Measurements from ENCODE around the gene FAM20C. TPM values are rescaled to one million over a fixed set of nuclear protein-coding genes. Genes with fewer than 3 reads are reported as not detected.

The FAM20C gene
- total and polyA plus RNA-seq, 7 experiments from 2014 or later, result 0.22 to 27.0 (median 4.6) TPM; not detected in 2

DNA sequence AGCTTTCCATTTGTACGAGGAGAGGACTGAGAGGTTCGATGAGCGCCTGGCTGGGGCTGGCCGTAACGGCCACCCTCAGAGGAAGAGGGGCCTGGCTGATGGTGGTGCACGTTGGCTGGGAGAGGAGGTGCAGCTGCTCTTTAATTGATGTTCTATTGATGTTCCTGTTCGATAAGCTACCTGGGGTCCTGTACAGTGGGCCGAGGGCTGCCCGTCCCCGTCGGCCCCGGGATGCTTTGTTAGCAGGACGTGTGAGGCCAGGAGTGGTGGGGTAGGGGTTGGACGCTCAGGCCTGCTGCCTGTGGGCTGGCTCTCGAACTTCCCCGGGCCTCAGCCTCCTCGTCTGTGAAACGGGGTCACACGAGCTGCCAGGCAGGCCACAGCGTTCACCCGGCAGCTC, 25.4 kb downstream of the FAM20C start:
- Mint-ChIP-seq H3K27ac (peak overlapping the region in 1 of 9 donors; percentile 66), H3K4me1 (peaks cover 0 to 3% (median 0%) of the 10 kb centered on the region in 7 donors), H3K27me3 (peaks cover 0 to 3% (median 0%) of the 10 kb centered on the region in 5 donors), H3K36me3 (no peaks in the 10 kb centered on the region), H3K4me3 (no peak overlapping the region), H3K9me3 (no peaks in the 10 kb centered on the region)
- Histone ChIP-seq H3K36me3 (ENCODE audit: control insufficient read depth in 2 of 3, insufficient read depth in 3 of 3, low read length in 3 of 3) (no peaks in the 10 kb centered on the region), H3K4me1 (ENCODE audit: control insufficient read depth in 2 of 2, insufficient read depth in 2 of 2, low read length in 2 of 2) (no peaks in the 10 kb centered on the region), H3K27ac (ENCODE audit: low read depth, low read length) (no peak overlapping the region), H3K9me3 (ENCODE audit: control insufficient read depth in 2 of 3, low read length in 3 of 3) (no peaks in the 10 kb centered on the region), H3K27me3 (ENCODE audit: control insufficient read depth in 2 of 2, insufficient read depth in 2 of 2, low read length in 2 of 2) (no peaks in the 10 kb centered on the region), H3K4me3 (ENCODE audit: low read length) (no peak overlapping the region)
- POLR2A ChIA-PET, result no interaction called here
- ATAC-seq (no peak), DNase-seq (no peak)
- CTCF ChIA-PET, result no interaction called here
- intact Hi-C loops (cut with micrococcal nuclease), result no loop called here

DNA sequence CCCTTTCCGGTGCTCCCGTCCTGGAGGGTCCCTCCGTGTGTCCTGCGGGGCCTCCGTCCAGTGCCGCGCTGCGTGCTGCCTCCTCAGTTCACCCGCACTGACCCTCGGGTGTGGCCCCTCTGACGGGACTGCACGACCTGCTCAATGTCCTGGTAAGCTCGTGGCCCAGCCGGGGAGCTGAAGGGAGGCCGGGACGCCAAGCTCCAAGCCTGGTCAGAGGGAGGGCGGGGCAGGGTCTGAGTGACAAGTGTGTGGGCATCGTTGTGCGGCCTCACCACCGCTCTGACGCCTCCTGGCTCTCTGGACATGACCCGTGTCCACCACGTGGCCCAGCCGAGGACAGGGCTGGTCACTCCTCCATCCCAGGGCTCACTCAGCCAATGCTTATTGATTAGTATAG, 25.9 kb downstream of the FAM20C start:
- Histone ChIP-seq H3K27me3 (ENCODE audit: control insufficient read depth in 2 of 2, insufficient read depth in 2 of 2, low read length in 2 of 2) (no peaks in the 10 kb centered on the region), H3K4me1 (ENCODE audit: control insufficient read depth in 2 of 2, insufficient read depth in 2 of 2, low read length in 2 of 2) (no peaks in the 10 kb centered on the region), H3K4me3 (ENCODE audit: low read length) (no peak overlapping the region), H3K9me3 (ENCODE audit: control insufficient read depth in 2 of 3, low read length in 3 of 3) (no peaks in the 10 kb centered on the region), H3K36me3 (ENCODE audit: control insufficient read depth in 2 of 3, insufficient read depth in 3 of 3, low read length in 3 of 3) (no peaks in the 10 kb centered on the region), H3K27ac (ENCODE audit: low read depth, low read length) (no peak overlapping the region)
- DNase-seq (no peak), ATAC-seq (no peak)
- Mint-ChIP-seq H3K27me3 (peaks cover 0 to 3% (median 0%) of the 10 kb centered on the region in 5 donors), H3K27ac (no peak overlapping the region), H3K4me1 (peaks cover 0 to 6% (median 0%) of the 10 kb centered on the region in 7 donors), H3K4me3 (no peak overlapping the region), H3K9me3 (no peaks in the 10 kb centered on the region), H3K36me3 (no peaks in the 10 kb centered on the region)
- ChIA-PET CTCF (no interaction called here), POLR2A (no interaction called here)
- intact Hi-C loops (cut with micrococcal nuclease), result no loop called here

DNA sequence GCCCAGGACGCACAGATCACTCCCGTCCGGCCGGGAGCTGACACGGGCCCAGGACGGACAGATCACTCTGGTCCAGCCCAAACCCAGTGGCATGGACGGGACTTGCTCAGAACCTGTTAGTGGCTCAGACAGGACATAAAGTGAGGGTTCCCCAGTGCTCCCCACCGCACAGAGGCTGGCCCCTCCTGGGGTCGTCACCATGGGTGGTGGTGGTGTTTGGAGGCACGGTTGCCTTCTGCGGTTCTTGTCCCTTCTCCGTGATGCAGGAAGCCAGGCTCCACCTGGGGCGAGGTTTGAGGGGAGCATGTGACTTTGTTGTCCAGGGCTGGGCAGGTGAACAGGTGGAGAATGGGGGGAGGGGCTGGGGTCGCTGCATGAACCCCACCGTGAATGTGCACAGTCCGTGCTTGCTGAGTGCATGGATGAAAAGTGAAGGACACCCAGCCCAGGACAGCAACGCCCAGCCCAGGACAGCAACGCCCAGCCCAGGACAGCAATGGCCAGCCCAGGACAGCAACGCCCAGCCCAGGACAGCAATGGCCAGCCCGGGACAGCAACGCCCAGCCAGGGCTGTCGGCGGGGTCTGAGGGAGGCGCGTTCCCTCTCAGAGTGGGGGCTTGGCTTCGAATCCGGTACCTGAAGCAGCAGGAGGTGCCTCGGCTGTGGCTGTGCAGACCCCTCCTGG, 26.7 kb downstream of the FAM20C start:
- H3K9me3 ChIP-seq (ENCODE audit: control insufficient read depth in 2 of 3, low read length in 3 of 3), result no peaks in the 10 kb centered on the region
- Mint-ChIP-seq H3K4me3 (no peak overlapping the region), H3K27ac (no peak overlapping the region), H3K36me3 (no peaks in the 10 kb centered on the region), H3K4me1 (peaks cover 0 to 6% (median 0%) of the 10 kb centered on the region in 7 donors), H3K27me3 (peaks cover 0 to 3% (median 0%) of the 10 kb centered on the region in 5 donors), H3K9me3 (no peaks in the 10 kb centered on the region)
- ATAC-seq (no peak), DNase-seq (no peak)
- no peaks in the 10 kb centered on the region for H3K36me3 ChIP-seq (ENCODE audit: control insufficient read depth in 2 of 3, insufficient read depth in 3 of 3, low read length in 3 of 3)
- intact Hi-C loops (cut with micrococcal nuclease), result no loop called here
- H3K27me3 ChIP-seq (ENCODE audit: control insufficient read depth in 2 of 2, insufficient read depth in 2 of 2, low read length in 2 of 2), result no peaks in the 10 kb centered on the region
- CTCF ChIA-PET, result no interaction called here
- POLR2A ChIA-PET, result no interaction called here
- no peak overlapping the region for H3K4me3 ChIP-seq (ENCODE audit: low read length)
- H3K27ac ChIP-seq (ENCODE audit: low read depth, low read length), result no peak overlapping the region
- no peaks in the 10 kb centered on the region for H3K4me1 ChIP-seq (ENCODE audit: control insufficient read depth in 2 of 2, insufficient read depth in 2 of 2, low read length in 2 of 2)

DNA sequence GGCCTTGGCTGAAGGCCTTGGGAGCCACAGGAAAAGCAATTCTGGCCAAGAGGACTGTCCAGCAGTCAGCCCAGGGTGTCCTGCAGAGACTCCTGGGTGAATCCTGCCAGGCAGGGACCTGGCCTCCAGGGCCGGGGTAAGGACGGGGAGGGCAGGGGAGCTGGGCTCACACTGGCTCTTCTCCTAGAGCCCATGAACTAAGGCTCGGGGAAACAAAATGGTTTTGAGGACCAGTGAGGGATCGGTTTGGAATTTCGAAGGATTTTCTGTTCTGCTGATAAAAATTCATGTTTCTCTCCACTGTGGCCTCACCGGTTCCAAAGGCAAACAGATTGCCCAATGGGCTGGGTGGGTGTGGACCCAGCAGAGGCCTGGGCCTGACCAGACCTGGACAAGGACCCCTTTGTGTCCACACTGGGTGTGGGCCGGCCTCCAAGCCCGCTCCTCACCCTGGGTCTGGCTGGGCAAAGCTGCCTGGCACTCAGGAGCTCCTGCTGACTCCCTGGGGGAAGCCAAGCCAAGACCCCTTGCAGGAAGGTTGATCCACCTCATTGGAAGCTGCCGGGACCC, 27.3 kb downstream of the FAM20C start:
- DNase-seq, result no peak
- peaks cover 0 to 6% (median 0%) of the 10 kb centered on the region in 7 donors for H3K4me1 Mint-ChIP-seq
- ATAC-seq, result no peak

DNA sequence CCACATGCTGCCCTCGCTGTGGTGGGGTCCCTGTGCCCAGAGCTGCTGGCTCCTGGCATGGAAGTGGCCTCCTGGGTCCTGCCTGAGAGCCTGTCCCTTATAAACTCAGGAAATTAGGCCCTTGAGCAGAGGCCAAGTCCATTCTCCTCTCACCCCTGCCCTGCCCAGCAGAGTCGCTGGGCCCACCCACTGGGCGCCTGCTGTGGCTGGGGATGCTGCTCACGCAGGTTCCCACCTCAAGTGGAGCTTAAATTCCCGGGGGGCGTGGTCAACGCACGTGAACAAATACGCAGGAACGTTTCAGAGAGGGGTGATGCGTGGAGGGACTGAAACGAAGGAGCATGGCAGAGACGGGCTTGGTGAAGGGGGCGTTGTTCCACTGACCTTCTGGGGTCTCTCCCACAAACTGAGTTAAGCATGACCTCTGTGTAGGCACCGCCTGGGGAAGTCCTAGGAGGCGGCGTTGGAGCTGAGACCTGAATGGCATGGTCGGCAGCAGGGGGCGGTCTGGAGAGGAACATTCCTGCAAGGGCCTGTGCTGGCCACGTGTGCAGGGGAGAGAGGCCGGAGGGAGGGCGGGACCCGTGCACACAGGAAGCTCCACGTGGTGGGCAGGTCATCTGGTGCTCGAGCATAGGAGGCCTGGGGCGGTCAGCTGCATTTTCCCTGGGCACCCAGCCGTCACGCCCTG, 27.9 kb downstream of the FAM20C start:
- Mint-ChIP-seq H3K9me3 (no peaks in the 10 kb centered on the region), H3K27ac (no peak overlapping the region), H3K36me3 (no peaks in the 10 kb centered on the region), H3K4me3 (no peak overlapping the region), H3K4me1 (peaks cover 0 to 6% (median 0%) of the 10 kb centered on the region in 7 donors), H3K27me3 (no peaks in the 10 kb centered on the region)
- no peaks in the 10 kb centered on the region for H3K4me1 ChIP-seq (ENCODE audit: control insufficient read depth in 2 of 2, insufficient read depth in 2 of 2, low read length in 2 of 2)
- DNase-seq (no peak), ATAC-seq (no peak)
- H3K4me3 ChIP-seq (ENCODE audit: low read length), result no peak overlapping the region
- intact Hi-C loops (cut with micrococcal nuclease), result no loop called here
- no peak overlapping the region for H3K27ac ChIP-seq (ENCODE audit: low read depth, low read length)
- ChIA-PET CTCF (no interaction called here), POLR2A (no interaction called here)
- no peaks in the 10 kb centered on the region for H3K27me3 ChIP-seq (ENCODE audit: control insufficient read depth in 2 of 2, insufficient read depth in 2 of 2, low read length in 2 of 2)
- H3K9me3 ChIP-seq (ENCODE audit: control insufficient read depth in 2 of 3, low read length in 3 of 3), result no peaks in the 10 kb centered on the region
- H3K36me3 ChIP-seq (ENCODE audit: control insufficient read depth in 2 of 3, insufficient read depth in 3 of 3, low read length in 3 of 3), result no peaks in the 10 kb centered on the region

More for the DNA sequence above, 27.3 kb downstream of the FAM20C start:
- H3K27ac ChIP-seq (ENCODE audit: low read depth, low read length), result no peak overlapping the region
- H3K36me3 ChIP-seq (ENCODE audit: control insufficient read depth in 2 of 3, insufficient read depth in 3 of 3, low read length in 3 of 3), result no peaks in the 10 kb centered on the region
- CTCF ChIA-PET, result no interaction called here
- no peaks in the 10 kb centered on the region for H3K4me1 ChIP-seq (ENCODE audit: control insufficient read depth in 2 of 2, insufficient read depth in 2 of 2, low read length in 2 of 2)
- H3K27me3 ChIP-seq (ENCODE audit: control insufficient read depth in 2 of 2, insufficient read depth in 2 of 2, low read length in 2 of 2), result no peaks in the 10 kb centered on the region
- no peaks in the 10 kb centered on the region for H3K36me3 Mint-ChIP-seq
- H3K4me3 ChIP-seq (ENCODE audit: low read length), result no peak overlapping the region
- no peak overlapping the region for H3K4me3 Mint-ChIP-seq
- no peaks in the 10 kb centered on the region for H3K9me3 Mint-ChIP-seq
- H3K27me3 Mint-ChIP-seq, result no peaks in the 10 kb centered on the region
- H3K27ac Mint-ChIP-seq, result no peak overlapping the region
- H3K9me3 ChIP-seq (ENCODE audit: control insufficient read depth in 2 of 3, low read length in 3 of 3), result no peaks in the 10 kb centered on the region
- POLR2A ChIA-PET, result no interaction called here
- intact Hi-C loops (cut with micrococcal nuclease), result no loop called here

DNA sequence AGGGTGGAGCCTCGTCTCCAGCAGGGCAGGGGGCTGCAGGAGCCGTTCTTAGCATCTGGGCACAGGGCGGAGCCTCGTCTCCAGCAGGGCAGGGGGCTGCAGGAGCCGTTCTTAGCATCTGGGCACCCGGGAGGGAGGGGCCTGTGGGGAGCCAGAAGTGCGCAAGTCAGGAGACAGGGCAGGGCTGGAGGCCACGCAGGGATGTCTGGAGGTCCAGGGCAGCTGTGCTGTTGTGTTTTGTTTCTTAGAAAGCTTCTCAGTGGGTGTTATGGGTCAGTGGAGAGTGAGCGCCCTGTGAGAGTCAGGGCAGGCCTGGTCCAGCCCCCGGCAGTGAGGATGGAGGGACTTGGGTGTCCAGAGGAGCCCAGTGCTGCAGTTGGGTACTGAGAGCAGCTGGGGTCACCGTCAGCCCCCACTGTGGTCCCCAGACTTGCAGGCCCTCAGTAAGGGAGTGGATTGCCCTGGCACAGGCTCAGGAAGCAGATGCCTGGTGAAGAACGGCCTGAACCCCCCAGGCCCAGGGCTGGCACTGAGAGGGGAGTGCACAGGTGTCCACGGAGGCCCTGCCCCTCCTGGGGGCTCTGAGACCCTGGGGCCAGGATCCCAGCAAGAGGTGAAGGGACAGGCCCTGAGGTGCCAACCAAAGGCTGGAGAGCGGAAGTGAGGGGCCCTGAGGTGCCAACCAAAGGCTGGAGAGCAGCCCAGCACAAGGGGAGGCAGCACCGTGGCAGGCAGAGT, 29.8 kb downstream of the FAM20C start:
- CTCF ChIA-PET, result no interaction called here
- Mint-ChIP-seq H3K9me3 (no peaks in the 10 kb centered on the region), H3K36me3 (no peaks in the 10 kb centered on the region), H3K27me3 (no peaks in the 10 kb centered on the region), H3K4me3 (no peak overlapping the region), H3K4me1 (peaks cover 0 to 6% (median 0%) of the 10 kb centered on the region in 7 donors), H3K27ac (no peak overlapping the region)
- no peaks in the 10 kb centered on the region for H3K27me3 ChIP-seq (ENCODE audit: control insufficient read depth in 2 of 2, insufficient read depth in 2 of 2, low read length in 2 of 2)
- no peak overlapping the region for H3K27ac ChIP-seq (ENCODE audit: low read depth, low read length)
- POLR2A ChIA-PET, result no interaction called here
- H3K9me3 ChIP-seq (ENCODE audit: control insufficient read depth in 2 of 3, low read length in 3 of 3), result no peaks in the 10 kb centered on the region
- no peak overlapping the region for H3K4me3 ChIP-seq (ENCODE audit: low read length)
- intact Hi-C loops (cut with micrococcal nuclease), result no loop called here
- DNase-seq (no peak), ATAC-seq (no peak)
- H3K36me3 ChIP-seq (ENCODE audit: control insufficient read depth in 2 of 3, insufficient read depth in 3 of 3, low read length in 3 of 3), result no peaks in the 10 kb centered on the region
- no peaks in the 10 kb centered on the region for H3K4me1 ChIP-seq (ENCODE audit: control insufficient read depth in 2 of 2, insufficient read depth in 2 of 2, low read length in 2 of 2)
